Left kidney (tissue), 2 donors: ENCODE data around the gene OTX2. TPM values are rescaled to one million over a fixed set of nuclear protein-coding genes. Genes with fewer than 3 reads are reported as not detected.

Source experiments
- DNase-seq: peaks from one replicate; pipeline ENCODE4 v3.0.0-alpha.2; 2013
- polyA plus RNA-seq: library from polyadenylated mRNA; unstranded; fragments of 120-200 nt; gene quantifications from one replicate; pipeline ENCODE4 v1.2.1, GENCODE V29; 2013; ENCODE audit not compliant: insufficient read length

Gene OTX2
- polyA plus RNA-seq, 1 donor = not detected

DNA sequence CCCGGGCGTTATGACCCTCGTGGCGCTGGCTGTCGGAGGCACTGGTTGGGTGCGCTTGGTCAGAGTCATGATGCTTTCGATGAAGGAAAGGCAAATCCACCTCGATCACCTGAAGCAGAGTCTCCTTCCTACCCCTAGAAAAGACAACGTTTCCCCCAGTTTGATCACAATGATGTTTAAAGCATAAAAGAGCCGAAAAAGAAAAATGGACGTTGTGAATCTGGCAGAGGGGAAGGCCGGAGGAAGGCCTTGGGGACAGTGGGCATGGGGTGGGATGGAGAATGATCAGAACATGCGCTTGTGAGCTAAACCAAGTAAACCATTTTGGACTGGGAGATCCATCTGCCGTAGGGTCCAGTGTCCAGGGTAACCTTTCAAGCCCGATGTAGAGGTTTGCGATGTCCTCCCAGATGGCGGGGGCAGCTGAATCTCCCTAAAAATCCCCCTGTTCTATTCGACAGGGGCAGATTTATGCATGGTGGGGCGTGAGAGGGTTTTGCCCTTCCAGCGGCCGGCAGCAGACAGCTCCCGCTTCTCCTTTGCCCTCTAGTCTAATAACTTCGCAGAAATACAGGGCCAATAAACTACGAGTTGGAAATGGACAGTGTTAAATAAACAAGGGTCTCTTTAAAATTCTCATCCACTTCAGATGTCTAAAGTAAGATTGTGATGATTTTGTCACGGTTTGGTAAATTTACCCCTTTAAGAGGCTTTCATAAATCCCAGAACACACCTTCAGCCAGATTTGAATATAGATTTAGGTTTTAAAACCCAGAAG lies 2.3 kb upstream of the OTX2 start:
- no peak for DNase-seq

DNA sequence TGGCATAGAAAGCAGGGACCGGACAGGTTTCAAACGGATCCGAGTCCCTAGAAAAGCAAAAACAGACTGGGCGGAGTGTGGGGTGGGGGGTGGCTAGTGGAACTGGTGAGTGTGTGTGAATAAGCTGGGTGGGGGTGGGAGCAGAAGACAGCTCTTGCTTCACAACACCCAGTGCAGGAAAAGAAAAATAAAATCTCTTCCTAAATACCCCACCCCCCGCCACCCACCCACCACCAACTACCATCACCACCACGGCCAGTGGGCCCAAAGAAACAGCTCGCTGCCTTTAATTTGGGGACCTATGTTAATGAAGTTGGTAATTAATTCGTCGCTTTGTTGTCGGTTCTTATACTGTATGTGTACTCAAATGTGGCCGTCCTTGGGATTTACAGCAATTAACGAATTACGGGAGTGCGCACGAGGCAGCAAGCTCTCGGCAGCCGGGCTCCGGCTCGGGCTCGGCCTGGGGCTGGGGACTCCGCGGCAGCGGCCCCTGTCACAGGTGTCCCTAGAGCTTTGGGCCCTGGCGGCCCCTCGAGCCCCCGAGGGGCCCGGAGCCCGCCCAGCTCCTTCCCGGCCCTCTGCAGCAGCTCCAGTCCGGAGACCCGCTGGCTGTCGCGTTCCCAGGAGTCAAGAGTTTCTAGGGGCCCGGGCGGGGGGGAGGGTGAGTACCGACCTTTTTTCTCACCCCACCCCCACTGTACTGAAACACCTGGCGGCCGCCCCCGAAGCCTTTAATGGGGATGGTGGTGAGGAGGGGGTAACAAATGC lies 1.5 kb upstream of the OTX2 start:
- DNase-seq = no peak

DNA sequence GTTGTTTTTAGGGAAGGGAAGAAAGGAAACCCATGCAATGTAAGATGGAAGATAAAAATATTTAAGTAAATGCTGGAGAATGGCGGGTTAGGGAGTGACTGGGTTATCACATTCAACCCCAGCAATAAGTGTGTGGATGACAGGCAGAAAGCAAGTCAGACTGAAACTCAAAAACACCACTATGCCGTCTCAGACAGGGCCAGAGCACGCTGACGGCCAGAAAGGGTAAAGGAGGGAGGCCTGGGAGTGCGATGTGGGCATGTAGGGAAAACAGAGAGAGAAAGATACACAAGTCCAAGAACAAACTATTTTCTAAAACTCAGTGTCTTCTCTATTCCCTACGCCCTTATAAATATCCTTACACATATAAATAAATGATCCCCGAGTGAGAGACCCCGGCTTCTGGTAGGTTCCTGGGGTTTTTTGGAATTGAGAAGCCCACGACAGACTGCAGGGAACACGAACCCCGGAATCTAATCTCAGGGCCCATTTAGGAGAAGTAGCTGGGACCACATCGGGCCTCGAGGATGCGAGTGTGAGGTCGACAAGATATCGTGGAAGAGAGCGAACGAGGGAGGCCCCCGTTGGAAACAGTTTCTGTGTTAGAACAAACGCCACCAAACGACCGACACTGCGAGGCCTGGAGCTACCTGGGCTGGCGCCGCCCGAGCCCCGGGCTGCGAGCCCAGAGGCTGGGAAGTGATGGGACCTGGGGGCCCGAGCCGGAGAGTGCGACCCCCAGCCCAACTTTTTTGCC lies 735 bp upstream of the OTX2 start:
- DNase-seq = no peak

DNA sequence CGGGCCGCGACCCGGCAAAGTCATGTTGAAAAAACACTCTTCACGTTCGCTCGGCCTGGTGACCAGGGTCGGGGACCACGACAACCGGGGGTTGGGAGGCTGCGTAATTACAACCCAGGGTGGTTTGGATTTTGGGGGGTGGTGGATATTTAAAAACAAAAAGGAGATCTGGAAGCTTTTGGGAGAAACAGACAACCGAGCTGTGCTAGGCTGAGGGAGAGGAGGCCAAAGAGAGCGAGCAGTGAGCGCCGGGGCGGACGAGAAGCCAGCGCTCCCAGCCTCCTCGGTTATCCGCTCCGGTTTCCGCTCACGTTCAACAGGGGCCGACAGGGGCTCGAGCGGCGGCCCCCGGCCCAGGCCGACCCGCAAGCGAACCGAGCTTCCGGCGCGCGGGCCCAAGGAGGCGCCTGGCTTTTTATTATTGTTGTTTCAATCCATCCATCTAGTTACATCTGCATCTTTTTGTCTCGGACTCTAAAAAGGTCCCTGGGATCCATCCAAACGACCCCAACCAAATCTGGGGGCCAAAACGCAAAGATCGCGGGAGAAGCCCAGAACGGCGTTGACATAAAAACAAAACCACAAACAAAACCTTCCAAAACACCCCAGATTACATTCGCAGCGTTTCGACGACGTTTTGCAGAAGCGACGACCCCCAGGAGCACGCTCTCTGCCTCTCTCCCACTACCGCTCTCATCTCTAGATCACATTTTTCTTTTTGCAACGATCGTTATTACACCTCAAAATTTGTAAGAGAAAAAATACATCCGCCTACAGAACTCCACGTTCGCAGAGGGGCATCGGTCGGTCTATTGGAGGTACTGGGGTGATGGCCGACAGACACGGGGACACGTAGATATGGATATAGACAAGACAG lies 771 bp downstream of the OTX2 start:
- DNase-seq = no peak

DNA sequence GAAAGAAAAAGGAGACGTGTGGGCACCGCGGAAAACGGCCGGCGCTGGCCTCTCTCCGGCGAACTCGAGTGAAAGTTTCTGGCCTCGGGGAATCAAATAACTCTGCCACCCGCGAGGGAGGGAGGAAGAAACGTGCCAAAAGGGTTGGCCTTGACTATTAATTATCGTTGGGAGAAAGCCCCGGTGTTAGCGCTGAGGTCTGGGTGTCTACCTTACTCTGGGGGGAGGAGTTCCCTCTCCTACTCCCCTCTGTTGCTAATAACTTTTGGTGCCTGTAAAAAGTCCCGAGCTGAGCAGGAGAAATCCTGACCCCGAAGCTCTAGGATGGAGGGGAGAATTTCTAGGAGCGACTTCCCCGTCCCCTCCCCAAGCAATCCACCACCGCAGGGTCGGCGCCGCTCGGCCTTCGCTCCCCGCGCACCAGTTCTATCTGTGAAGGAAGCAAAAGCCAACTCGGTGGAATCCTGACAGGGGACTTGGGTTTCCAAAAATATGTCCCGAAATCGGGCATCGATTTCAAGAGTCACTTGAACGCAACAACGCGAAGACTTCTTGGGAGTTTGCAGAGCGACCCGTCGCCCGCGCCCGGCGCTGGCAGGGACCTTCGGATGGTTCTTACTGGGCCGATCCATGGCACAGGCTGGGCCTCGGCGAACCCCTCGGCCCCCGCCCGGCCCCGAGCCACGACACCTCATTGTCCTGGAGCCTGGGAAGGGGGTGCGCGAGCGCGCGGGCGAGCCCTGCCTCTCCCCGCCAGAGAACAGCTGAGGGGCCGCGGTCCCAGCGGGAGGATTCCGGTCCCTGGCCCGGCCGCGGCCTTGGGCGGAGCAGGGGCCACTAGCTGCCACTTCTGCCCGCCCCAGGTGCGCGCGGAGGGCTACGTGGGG lies 1.7 kb downstream of the OTX2 start:
- DNase-seq = no peak

- DNase-seq = no peak
These were observed 2.2 kb downstream of the OTX2 start for GRCh38 chr14:56808110-56808382.

DNA sequence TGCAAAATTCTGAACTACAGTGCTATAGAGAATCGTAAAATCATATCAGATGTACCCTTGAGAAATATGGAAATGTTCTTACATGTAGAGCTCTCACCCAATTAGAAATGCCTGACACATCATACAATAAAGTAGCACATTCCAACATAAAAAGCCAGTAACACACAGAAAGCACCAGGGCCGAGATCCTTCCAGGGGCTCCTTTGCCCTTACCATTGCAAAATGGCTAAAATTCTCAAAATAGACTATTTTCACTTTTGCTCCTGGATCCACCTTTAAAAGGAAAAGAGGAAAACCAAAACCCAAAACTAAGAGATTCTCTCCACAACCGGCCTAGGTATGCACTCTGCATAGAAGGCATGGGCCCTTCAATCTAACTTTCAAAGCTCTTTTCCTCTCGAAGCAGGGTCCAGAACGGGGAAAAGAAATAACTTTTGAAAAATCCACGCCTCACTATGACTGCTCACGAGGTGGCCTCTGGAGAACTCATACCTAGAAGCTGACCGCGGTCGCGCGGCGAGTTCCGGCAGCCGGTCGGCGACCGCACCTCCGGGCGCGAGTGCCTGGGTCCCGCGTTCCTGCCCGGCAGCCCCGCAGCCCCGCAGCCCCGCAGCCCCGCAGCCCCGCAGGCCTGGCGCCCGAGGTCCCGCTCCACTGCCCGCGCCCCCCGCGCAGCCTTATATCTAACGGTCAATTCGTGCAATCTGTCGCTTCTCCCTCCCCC lies 2.7 kb downstream of the OTX2 start:
- DNase-seq = no peak

DNA sequence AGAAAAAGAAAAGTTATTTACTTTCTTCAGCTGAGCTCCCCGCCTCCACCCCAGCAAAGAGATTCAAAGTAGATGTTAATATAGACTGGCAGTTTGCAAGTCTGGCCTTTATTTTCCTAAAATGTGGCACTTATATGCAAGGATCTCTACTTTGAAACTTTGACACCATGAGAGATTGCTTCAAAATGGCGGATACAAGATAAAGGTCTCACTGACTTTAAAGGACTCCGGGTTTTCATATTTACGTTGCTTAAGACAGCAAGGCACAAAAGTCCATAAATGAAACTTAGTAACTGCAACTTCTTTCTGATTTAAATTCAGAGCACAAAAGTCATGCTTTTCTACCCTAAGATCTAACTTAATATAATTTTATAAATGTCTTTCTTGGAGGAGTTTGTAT lies 3.5 kb downstream of the OTX2 start:
- no peak for DNase-seq

DNA sequence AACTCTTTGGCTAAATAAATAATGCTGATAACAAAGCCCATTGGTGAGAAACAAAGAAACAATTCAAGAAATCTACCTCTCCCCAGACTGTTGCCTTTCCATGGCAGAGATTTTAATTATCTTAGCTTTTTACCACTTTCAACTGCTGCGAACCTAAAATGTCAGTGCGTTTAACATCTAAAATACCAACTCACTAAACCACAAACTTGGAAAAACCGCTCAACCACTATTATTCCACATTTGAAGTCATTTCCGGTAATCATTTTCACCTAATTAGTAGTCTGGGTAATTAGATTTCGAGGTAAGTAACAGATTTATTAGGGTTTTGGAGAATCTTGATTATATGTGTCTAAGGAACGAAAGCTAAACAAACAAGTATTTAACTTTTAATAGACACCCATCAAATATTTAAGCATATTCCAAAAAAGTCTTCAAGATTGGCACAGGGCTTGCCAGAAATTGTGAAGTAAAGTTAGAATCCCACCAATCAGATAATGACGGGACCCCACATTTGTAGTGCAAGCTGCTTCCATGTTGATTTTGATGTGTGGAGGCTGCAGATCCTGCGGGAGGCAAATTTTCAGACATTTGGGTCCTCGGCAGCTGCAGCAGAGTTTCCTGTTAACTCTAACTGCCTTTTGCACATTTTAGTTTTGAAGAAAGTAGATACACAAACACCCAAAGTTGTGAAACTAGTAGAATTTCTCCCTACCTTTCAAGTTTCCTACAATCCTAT lies 4.1 kb downstream of the OTX2 start:
- DNase-seq = no peak

DNA sequence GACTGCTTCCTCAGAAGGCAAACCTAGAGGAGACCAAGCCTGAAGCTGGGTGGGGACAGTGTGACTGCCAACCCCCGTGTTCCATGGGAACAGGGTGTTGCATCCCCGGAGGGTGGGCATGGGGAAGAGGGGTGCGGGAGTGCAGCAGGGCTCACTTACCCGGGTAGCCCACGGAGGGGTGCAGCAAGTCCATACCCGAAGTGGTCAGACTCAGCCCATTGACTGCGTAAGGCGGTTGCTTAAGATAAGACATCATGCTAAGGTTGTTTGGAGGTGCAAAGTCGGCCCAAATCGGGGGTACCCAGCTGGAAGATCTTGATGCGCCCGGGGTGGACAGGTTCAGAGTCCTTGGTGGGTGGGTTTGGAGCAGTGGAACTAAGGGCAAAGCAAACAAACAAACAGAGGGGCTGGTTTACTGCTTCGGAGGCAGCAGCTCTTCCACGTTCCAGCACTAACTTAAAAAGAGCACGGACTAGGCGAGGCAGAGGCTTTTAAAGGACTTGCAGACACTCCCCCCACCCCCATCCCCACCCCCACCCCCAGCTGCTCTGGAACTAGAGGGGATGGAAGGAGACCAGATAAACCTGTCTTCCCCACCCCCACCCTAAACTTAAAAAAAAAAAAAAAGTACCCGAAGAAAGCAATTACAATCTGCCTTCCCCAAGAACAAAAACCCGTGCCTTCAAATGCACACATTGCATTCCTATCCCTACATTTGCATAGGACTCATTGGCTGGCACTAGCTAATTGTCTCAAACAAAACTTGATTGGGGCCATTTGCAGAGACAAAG lies 4.9 kb downstream of the OTX2 start:
- DNase-seq = no peak

DNA sequence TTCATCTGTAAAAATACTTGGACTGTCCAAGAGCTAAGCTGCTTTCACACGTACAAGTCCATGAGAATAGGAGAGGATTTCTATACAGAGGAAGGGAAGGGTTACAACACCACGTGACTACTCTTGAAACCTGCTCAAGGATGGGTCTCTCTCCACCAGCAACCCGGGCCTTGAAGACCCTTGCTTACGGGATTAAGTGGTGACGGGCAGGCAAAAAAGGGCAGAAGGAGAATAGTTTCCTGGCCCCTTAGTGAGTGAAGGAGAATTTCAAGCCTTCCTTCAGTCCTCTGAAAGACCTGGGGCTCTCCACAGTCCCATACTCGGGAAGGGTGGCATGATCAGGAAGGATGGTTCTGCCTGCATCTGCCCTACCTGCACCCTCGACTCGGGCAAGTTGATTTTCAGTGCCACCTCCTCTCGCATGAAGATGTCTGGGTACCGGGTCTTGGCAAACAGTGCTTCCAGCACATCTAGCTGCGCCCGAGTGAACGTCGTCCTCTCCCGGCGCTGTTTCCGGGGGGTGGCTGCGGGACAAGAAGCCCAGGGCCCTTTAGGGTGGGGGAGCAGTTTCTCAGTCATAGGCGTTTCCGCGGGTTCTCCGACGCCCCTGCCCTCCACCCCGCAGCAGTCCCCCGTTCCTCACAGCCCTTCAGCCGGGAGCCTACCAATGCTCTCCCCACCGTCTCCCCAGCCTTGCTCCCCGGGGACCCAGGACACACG lies 6.3 kb downstream of the OTX2 start:
- DNase-seq = no peak

DNA sequence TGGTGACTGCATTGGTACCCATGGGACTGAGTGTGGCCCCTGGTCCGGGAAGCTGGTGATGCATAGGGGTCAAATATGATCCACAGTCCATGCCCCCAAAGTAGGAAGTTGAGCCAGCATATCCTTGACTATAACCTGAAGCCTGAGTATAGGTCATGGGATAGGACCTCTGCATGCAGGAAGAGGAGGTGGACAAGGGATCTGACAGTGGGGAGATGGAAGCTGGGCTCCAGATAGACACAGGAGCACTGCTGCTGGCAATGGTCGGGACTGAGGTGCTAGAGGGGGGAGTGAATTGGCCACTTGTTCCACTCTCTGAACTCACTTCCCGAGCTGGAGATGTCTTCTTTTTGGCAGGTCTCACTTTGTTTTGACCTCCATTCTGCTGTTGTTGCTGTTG lies 8.4 kb downstream of the OTX2 start:
- no peak for DNase-seq

DNA sequence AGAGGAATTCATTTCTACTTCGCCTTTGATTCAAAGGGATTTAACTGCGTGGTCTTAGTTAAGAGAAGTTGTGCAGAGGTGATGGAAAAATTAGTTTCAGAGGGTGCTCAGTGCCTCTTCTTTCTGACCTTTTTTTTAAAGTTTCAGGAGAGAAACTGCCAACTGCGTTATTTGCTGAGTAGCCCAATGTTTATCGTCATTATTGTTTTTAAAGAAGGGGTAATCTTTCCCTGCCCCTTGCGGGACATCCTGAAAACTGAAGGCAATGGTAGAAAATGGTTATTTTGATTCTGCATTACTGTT lies 11.0 kb downstream of the OTX2 start:
- DNase-seq = no peak

DNA sequence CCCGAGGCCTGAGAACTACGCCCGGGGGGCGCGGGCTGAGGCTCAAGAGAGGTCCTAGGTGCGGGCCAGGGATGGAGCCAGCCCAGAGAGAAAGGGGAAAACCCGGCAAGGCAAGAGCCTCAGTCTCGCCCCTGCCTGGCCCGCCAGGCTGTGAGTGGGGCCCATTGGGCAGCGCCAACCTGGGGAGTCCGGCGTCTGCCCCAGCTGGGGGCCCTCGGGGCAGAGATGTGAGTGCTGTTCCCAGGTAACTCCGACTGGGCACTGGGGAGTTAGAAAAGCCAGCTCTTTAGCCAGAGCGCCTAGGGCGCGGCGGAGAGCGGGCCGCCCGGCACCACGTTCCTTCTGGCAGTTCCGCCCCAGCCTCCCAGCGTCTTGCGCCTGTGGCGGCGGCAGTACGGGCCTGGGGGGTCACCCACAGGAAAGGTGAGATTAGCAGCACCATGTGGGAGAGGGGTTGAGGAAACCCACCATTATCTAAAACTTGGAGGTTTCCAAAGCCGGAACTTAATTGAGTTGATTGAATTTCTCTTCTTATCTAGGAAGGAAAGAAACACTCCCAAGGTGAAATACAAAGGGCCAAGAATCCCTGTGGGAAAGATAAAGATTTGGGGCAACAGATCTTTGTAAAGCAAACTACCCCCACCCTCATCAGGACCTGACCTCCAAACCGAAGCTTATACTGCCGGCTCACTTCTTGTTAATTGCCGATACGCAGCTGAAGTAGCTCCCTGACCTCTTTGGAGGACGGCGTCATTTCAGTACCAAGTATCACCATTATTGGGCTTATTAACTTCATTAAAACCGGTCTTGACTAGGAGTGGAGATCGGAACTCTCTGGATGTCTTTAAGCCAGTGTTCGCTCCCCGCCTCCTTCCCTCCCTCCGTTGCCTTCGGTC lies 11.6 kb downstream of the OTX2 start:
- DNase-seq = no peak

DNA sequence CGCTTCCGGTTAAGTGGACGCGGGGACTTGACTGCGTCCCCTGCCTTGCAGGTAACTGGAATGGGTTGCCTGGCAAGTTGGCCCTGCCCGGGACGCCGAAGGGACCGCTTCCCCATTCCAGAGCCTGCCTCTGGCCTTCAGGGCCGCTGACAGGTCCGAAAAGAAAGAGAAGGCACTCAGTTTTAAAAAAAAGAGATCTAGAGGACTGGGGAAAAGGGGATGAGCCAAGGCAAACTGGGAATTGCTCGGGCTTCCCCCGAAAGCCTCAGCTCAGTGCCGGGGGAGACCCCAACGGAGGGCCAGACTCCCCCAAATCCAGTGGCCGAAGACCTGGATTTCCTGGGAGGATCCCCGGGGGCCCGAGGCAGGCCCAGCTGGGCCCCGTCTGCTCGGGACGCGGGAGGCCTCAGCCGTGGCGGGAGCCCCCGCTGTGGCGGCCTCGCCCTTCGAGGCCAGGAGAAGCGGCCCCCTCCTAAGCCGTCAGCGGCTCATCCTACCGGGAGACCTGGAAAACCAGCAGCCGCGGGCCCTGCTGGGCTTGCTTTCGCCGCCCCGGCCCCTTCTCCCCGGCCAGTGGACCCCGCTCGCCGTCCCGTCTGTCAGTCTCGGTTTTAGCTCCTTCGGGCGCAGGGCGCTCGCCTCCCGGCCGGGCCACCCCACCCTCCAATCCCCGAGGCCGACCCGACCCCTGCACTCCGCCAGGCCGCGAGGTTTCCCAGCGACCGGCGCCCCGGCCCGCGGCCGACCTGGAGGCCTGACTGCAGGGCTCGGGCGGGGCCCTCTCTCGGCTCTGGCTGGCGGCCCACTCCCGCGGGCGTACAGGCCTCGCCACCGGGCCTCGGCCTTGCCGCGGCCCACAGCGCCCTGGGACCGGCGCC lies 12.5 kb downstream of the OTX2 start:
- DNase-seq = no peak

- DNase-seq = no peak
These were observed 13.2 kb downstream of the OTX2 start for GRCh38 chr14:56797003-56797568.
